Measurements from ENCODE around the gene SYTL3. TPM values are rescaled to one million over a fixed set of nuclear protein-coding genes. Genes with fewer than 3 reads are reported as not detected.

The SYTL3 gene
- total and polyA plus RNA-seq, 2 donors from 2014 or later: 3.1 to 16.0 TPM

GRCh38 chr6:158774717-158775449 lies 125.0 kb downstream of the SYTL3 start:
- no peak for DNase-seq
- no peak for FAIRE-seq
- Histone ChIP-seq H3K4me3 (ENCODE audit: low read length in 3 of 3) (no peak overlapping the region), H3K27ac (ENCODE audit: low read depth in 2 of 2, low read length in 2 of 2) (no peak overlapping the region), H3K4me1 (ENCODE audit: control insufficient read depth in 2 of 3, insufficient read depth in 2 of 3, low read depth in 1 of 3, low read length in 3 of 3) (no peaks in the 10 kb centered on the region), H3K9me3 (ENCODE audit: control insufficient read depth in 2 of 3, insufficient read depth in 1 of 3, low read length in 3 of 3) (no peaks in the 10 kb centered on the region), H3K36me3 (ENCODE audit: control insufficient read depth in 2 of 3, insufficient read depth in 3 of 3, low read length in 3 of 3) (peaks cover 9 to 90% (median 55%) of the 10 kb centered on the region in 3 donors), H3K9ac (ENCODE audit: low read length in 3 of 3) (no peak overlapping the region), H3K27me3 (ENCODE audit: control insufficient read depth, insufficient read depth, low read length) (no peaks in the 10 kb centered on the region)
- TF ChIP-seq, protein P1, sequence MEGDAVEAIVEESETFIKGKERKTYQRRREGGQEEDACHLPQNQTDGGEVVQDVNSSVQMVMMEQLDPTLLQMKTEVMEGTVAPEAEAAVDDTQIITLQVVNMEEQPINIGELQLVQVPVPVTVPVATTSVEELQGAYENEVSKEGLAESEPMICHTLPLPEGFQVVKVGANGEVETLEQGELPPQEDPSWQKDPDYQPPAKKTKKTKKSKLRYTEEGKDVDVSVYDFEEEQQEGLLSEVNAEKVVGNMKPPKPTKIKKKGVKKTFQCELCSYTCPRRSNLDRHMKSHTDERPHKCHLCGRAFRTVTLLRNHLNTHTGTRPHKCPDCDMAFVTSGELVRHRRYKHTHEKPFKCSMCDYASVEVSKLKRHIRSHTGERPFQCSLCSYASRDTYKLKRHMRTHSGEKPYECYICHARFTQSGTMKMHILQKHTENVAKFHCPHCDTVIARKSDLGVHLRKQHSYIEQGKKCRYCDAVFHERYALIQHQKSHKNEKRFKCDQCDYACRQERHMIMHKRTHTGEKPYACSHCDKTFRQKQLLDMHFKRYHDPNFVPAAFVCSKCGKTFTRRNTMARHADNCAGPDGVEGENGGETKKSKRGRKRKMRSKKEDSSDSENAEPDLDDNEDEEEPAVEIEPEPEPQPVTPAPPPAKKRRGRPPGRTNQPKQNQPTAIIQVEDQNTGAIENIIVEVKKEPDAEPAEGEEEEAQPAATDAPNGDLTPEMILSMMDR (IDR thresholded peaks at IDR 0.05; ENCODE audit: borderline replicate concordance, extremely low read depth, insufficient read depth): no peak
- intact Hi-C loops (cut with DNase I): no loop called here

- H3K4me3 ChIP-seq (ENCODE audit: low read length in 3 of 3): no peak overlapping the region
- H3K27me3 ChIP-seq (ENCODE audit: control insufficient read depth, insufficient read depth, low read length): no peaks in the 10 kb centered on the region
- no peaks in the 10 kb centered on the region for H3K9me3 ChIP-seq (ENCODE audit: control insufficient read depth in 2 of 3, insufficient read depth in 1 of 3, low read length in 3 of 3)
- TF ChIP-seq, protein P1 (IDR thresholded peaks at IDR 0.05; ENCODE audit: borderline replicate concordance, extremely low read depth, insufficient read depth): no peak
- H3K9ac ChIP-seq (ENCODE audit: low read length in 3 of 3): no peak overlapping the region
- no peak for DNase-seq
- no peak overlapping the region for H3K27ac ChIP-seq (ENCODE audit: low read depth in 2 of 2, low read length in 2 of 2)
- intact Hi-C loops (cut with DNase I): no loop called here
- H3K36me3 ChIP-seq (ENCODE audit: control insufficient read depth in 2 of 3, insufficient read depth in 3 of 3, low read length in 3 of 3): peaks cover 9 to 88% (median 46%) of the 10 kb centered on the region in 3 donors
- no peak for FAIRE-seq
- peaks cover 0 to 3% (median 0%) of the 10 kb centered on the region in 3 donors for H3K4me1 ChIP-seq (ENCODE audit: control insufficient read depth in 2 of 3, insufficient read depth in 2 of 3, low read depth in 1 of 3, low read length in 3 of 3)
Observed at GRCh38 chr6:158775832-158776231, 126.0 kb downstream of the SYTL3 start.

GRCh38 chr6:158776737-158777136 lies 126.9 kb downstream of the SYTL3 start:
- Histone ChIP-seq H3K9me3 (ENCODE audit: control insufficient read depth in 2 of 3, insufficient read depth in 1 of 3, low read length in 3 of 3) (no peaks in the 10 kb centered on the region), H3K27ac (ENCODE audit: low read depth in 2 of 2, low read length in 2 of 2) (no peak overlapping the region), H3K36me3 (ENCODE audit: control insufficient read depth in 2 of 3, insufficient read depth in 3 of 3, low read length in 3 of 3) (peaks cover 9 to 87% (median 38%) of the 10 kb centered on the region in 3 donors), H3K27me3 (ENCODE audit: control insufficient read depth, insufficient read depth, low read length) (no peaks in the 10 kb centered on the region), H3K9ac (ENCODE audit: low read length in 3 of 3) (no peak overlapping the region), H3K4me1 (ENCODE audit: control insufficient read depth in 2 of 3, insufficient read depth in 2 of 3, low read depth in 1 of 3, low read length in 3 of 3) (peaks cover 6 to 8% (median 8%) of the 10 kb centered on the region in 3 donors), H3K4me3 (ENCODE audit: low read length in 3 of 3) (no peak overlapping the region)
- TF ChIP-seq, protein P1 (IDR thresholded peaks at IDR 0.05; ENCODE audit: borderline replicate concordance, extremely low read depth, insufficient read depth): no peak
- FAIRE-seq (no peak), DNase-seq (no peak)
- intact Hi-C loops (cut with DNase I): no loop called here
